Measurements from ENCODE around the gene CLDN6. TPM values are rescaled to one million over a fixed set of nuclear protein-coding genes. Genes with fewer than 3 reads are reported as not detected.

Gene CLDN6
- total and polyA plus RNA-seq, 2 of the 13 experiments (the other 11 are each of a cell fraction or from before 2014, with no cell fraction given), result 5.9 to 7.6 TPM

DNA sequence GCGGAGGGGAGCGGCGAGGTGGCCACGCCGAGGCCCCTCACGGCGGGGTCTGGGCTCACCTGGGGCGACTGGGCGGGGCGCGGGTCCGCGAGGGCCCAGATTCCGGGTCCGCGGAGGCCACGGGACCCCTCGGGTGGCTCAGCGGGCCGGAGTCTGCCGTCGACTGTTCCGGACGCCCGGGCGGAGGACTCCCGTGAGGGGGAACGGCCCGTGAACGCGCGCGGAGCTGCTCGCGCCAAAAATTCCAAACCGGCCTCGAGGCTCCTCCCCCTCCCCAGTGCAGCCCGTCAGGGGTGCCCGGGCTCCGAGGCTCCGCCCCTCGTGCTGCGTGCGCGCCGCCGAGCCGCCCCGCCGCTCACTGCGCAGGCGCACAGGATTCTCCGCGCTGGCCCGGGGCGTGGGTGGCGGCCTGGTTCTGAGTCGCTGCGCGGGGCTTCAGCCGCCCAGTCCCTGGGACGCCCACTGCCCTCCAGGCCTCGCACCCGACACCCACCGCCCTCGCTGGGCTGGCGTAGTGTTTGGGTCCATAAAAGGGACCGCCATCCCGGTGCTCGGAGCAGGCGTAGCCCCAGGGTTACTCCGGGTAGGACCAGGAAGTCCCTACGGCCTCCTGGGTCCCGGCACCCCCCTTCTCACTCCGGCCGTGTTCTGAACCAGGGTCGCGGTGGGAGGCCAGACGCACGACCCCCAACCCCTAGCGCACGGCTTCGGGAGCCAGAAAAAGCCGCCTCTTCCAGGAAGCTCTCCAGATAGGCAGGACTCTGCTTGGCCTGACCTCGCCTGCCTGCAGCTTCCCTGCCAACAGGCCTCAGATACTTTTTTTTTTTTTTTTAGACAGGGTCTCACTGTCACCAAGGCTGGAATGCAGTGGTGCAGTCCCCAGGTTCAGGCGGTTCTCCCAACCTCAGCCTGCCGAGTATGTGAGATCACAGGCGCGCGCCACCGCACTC lies 37.5 kb downstream of the CLDN6 start, which contains the start of gene PKMYT1 (continued):
- TF ChIP-seq, protein P1, sequence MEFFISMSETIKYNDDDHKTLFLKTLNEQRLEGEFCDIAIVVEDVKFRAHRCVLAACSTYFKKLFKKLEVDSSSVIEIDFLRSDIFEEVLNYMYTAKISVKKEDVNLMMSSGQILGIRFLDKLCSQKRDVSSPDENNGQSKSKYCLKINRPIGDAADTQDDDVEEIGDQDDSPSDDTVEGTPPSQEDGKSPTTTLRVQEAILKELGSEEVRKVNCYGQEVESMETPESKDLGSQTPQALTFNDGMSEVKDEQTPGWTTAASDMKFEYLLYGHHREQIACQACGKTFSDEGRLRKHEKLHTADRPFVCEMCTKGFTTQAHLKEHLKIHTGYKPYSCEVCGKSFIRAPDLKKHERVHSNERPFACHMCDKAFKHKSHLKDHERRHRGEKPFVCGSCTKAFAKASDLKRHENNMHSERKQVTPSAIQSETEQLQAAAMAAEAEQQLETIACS (CRISPR knock-in tag; IDR thresholded peaks at IDR 0.05), result peak; percentile 96
- TF ChIP-seq ZFP82 (CRISPR knock-in tag; IDR thresholded peaks at IDR 0.05; ENCODE audit: borderline replicate concordance), result peak; percentile 50; the same call in 1 of the 2 replicates
- TF ChIP-seq, protein P2, sequence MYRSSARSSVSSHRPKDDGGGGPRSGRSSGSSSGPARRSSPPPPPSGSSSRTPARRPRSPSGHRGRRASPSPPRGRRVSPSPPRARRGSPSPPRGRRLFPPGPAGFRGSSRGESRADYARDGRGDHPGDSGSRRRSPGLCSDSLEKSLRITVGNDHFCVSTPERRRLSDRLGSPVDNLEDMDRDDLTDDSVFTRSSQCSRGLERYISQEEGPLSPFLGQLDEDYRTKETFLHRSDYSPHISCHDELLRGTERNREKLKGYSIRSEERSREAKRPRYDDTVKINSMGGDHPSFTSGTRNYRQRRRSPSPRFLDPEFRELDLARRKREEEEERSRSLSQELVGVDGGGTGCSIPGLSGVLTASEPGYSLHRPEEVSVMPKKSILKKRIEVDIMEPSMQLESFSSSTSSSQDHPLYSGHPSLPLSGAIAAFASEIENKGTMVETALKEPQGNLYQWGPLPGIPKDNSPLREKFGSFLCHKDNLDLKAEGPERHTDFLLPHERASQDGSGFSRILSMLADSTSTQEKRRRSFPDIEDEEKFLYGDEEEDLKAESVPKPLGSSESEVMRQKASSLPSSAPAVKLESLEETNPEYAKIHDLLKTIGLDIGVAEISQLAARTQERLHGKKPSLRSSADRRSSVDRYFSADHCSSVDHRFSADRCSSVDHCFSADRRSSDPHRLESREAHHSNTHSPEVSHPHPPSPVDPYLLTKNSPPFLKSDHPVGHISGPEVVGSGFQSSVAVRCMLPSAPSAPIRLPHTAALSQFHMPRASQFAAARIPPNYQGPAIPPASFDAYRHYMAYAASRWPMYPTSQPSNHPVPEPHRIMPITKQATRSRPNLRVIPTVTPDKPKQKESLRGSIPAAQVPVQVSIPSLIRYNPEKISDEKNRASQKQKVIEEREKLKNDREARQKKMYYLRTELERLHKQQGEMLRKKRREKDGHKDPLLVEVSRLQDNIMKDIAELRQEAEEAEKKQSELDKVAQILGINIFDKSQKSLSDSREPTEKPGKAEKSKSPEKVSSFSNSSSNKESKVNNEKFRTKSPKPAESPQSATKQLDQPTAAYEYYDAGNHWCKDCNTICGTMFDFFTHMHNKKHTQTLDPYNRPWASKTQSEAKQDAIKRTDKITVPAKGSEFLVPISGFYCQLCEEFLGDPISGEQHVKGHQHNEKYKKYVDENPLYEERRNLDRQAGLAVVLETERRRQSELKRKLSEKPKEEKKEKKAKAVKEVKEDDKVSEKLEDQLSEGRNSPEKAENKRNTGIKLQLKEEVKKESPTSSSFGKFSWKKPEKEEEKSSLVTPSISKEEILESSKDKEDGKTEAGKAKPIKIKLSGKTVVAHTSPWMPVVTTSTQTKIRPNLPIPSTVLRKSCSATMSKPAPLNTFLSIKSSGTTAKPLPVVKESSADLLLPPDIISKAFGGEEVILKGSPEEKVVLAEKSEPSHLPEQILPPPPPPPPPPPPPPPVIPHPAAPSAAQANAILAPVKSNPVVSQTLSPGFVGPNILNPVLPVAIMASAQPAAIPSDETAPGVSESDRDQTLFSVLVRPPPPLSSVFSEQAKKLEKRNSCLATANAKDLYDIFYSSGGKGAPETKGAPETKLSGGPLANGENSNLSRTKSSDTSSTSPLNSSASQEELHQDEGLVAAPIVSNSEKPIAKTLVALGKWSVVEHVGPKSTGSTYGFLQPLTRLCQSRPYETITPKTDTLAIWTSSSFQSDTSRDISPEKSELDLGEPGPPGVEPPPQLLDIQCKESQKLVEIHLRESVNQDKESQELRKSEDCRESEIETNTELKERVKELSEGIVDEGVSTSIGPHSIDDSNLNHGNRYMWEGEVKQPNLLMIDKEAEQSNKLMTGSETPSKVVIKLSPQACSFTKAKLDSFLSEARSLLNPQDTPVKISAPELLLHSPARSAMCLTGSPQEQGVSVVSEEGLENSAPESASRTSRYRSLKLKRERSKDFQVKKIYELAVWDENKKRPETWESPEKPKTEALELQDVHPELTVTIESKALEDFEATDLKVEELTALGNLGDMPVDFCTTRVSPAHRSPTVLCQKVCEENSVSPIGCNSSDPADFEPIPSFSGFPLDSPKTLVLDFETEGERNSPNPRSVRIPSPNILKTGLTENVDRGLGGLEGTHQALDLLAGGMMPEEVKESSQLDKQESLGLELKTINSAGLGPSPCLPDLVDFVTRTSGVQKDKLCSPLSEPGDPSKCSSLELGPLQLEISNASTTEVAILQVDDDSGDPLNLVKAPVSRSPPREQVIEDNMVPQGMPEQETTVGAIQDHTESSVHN (CRISPR knock-in tag; IDR thresholded peaks at IDR 0.05), result 0 out of 2 replicates have a peak, but pooled peaks have one; percentile 36
- no peak for TF ChIP-seq ZNF496 (CRISPR knock-in tag; IDR thresholded peaks at IDR 0.05; ENCODE audit: insufficient replicate concordance)
- no peak for TF ChIP-seq SRSF9 (IDR thresholded peaks at IDR 0.05; ENCODE audit: borderline replicate concordance, insufficient read depth, low read depth, low read length, poor library complexity, severe bottlenecking)
- TF ChIP-seq, protein P3, sequence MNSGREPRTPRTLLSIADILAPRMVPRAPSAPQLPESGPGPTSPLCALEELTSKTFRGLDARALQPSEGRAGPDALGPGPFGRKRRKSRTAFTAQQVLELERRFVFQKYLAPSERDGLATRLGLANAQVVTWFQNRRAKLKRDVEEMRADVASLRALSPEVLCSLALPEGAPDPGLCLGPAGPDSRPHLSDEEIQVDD (CRISPR knock-in tag; IDR thresholded peaks at IDR 0.05; ENCODE audit: borderline replicate concordance), result peak; percentile 85; the same call in 1 of the 2 replicates
- peak; percentile 74 for TF ChIP-seq SPEN (CRISPR knock-in tag; IDR thresholded peaks at IDR 0.05; ENCODE audit: low read depth)
- TF ChIP-seq ZNF432 (CRISPR knock-in tag; IDR thresholded peaks at IDR 0.05; ENCODE audit: borderline replicate concordance), result no peak
- 0 out of 2 replicates have a peak, but pooled peaks have one; percentile 32 for TF ChIP-seq RFXAP (CRISPR knock-in tag; IDR thresholded peaks at IDR 0.05; ENCODE audit: borderline replicate concordance)
- TF ChIP-seq RORA (CRISPR knock-in tag; IDR thresholded peaks at IDR 0.05), result no peak
- no peak for TF ChIP-seq GTF3A (CRISPR knock-in tag; conservative IDR thresholded peaks at IDR 0.05)
- TF ChIP-seq SMARCC2 (IDR thresholded peaks at IDR 0.05), result no peak
- TF ChIP-seq ZNF790 (CRISPR knock-in tag; IDR thresholded peaks at IDR 0.05; ENCODE audit: borderline replicate concordance), result peak; percentile 39; the same call in 1 of the 2 replicates
- no peak for TF ChIP-seq ZBTB1 (CRISPR knock-in tag; IDR thresholded peaks at IDR 0.05; ENCODE audit: borderline replicate concordance)
- TF ChIP-seq HOXA3 (CRISPR knock-in tag; IDR thresholded peaks at IDR 0.05), result peak; percentile 57
- TF ChIP-seq ZNF543 (CRISPR knock-in tag; IDR thresholded peaks at IDR 0.05), result 0 out of 2 replicates have a peak, but pooled peaks have one; percentile 52
- TF ChIP-seq YEATS2 (CRISPR knock-in tag; IDR thresholded peaks at IDR 0.05; ENCODE audit: borderline replicate concordance), result peak; percentile 42; the same call in 1 of the 2 replicates
- TF ChIP-seq BHLHE40 (IDR thresholded peaks at IDR 0.05; ENCODE audit: low read length), result no peak
